Cardiac septum (tissue), 1 donor: ENCODE measurements around the gene STK10. TPM values are rescaled to one million over a fixed set of nuclear protein-coding genes. Genes with fewer than 3 reads are reported as not detected.

Experiments used
- DNase-seq: peaks from one replicate; pipeline ENCODE4 v3.0.0-alpha.2; 2020; ENCODE audit warnings: low spot score
- intact Hi-C: fragments of 100-400 bp; cut with DNase I; formaldehyde crosslinking; loops from one replicate; pipeline ENCODE4 v1.14.0; 2022
- total RNA-seq: library from RNA; stranded (reverse); fragmentation: NEBNext Ultra II Directional; extraction: Animal tissue kit (Norgen Biotek cat#: 25700); gene quantifications from one replicate; pipeline ENCODE4 v1.2.1, GENCODE V29; 2021
- donor health status: DM: no; HTN: no; CAD: no.

The STK10 gene
- total RNA-seq, 1 donor from 2014 or later = 12.1 TPM

DNA sequence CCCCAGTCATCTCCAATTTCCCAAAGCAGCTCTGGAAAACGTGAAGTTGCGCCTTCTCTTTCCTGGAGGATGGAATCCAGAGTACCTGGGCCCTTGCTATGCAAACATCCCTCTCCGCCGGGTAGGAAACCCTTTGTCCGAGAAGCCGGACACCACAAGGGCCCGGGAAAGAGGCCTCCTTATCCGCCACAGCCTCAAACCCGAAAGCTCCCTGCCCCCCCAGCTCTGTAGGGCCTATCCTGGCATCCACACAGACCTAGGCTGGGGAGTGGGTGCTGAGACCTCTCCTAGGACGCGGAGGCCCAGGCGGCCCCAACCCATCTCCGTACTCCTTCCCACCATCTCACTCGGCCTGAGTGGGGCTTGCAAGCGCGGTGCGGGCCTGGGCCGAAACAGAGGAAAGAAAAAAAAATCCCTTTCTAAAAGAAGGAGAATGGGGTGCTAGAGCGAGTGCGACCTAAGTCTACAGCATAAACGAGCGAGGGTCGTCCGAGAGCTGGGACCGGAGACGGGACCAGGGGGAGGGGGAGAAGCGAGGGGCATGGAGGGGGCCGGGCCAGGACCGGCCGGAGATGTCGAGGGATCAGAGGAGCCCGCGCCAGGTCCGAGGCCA is 182.2 kb downstream of the STK10 start:
- no peak for DNase-seq
- intact Hi-C loops = loop anchor here (2.0 to 5.0 kb wide), 4 partner anchors 47 to 619 kb away; partner anchors contain the start of genes NPM1, STK10 and UBTD2

GRCh38 chr5:172004824-172005237 is 183.2 kb downstream of the STK10 start:
- intact Hi-C loops = loop anchor here (5.0 kb wide), 3 partner anchors 43 to 618 kb away; partner anchors contain the start of genes NPM1 and UBTD2
- no peak for DNase-seq

DNA sequence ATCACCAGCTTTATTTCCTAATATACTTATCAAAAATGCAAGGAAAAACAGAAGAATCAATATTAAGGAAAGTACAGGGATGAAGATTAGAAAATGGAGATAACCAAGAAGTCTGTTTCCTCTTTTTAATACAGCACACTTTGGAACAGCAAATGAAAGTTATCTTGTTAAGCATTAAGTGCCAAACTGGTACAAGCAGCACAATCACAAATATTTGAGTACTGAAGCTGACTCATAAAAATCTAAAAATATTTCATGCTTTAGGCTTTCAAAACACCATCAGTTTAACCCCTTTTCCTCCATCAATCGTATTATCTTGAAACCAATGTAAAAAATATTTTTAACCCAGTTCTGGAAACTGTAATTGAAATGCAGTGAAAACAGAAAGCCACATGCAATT is 184.3 kb downstream of the STK10 start:
- intact Hi-C loops = loop anchor here (5.0 kb wide), 1 partner anchor 41 kb away; no protein-coding TSS in a partner anchor
- DNase-seq = no peak

DNA sequence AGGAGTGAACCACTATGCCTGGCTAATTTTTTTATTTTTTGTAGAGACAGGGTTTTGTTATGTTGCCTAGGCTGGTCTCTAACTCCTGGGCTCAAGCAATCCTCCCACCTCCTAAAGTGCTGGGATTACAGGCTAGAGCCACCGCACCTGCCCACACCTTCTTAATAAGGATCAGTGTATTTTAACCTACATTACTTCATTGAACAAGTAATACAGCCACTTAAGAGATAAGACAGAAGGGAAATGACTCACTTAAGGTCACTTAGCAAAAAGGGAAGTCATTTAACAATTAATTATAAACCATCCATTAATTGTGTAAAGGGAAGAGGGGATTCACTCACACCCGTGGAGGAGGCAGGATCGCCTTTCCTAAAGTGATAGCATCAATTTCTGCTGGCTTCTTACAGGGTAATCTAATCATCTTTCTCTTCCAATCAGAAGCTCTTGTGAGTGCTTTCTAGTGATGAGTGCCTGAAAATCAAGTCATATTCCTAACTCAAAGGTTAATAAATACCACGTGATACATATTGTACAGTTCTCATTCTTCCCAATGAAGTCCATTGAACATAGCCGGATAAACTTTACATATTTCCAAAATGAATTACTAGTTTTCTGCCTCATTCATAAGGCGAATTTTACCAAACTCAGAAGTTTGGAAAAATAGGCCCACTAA is 185.0 kb downstream of the STK10 start:
- intact Hi-C loops = loop anchor here (5.0 kb wide), 1 partner anchor 41 kb away; no protein-coding TSS in a partner anchor
- no peak for DNase-seq

DNA sequence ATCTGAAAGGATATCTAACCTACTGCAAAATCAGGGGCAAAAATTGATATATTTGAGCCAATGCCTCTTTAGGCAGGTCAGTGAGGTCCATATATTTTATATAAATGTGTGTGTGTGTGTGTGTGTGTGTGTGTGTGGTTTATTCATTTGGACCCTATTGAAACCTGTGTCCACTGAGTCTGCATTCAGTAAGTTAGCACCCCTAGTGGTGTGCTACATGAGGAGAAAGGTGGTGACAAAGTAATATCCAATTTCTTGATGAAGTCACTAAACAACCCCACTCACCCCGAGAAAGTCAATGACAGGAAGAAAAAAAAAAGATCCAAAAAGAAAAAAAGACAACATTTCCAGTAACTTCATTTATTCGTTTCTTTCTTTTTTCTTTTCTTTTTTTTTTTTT is 185.7 kb downstream of the STK10 start:
- intact Hi-C loops = loop anchor here (5.0 kb wide), 1 partner anchor 40 kb away; no protein-coding TSS in a partner anchor
- no peak for DNase-seq

DNA sequence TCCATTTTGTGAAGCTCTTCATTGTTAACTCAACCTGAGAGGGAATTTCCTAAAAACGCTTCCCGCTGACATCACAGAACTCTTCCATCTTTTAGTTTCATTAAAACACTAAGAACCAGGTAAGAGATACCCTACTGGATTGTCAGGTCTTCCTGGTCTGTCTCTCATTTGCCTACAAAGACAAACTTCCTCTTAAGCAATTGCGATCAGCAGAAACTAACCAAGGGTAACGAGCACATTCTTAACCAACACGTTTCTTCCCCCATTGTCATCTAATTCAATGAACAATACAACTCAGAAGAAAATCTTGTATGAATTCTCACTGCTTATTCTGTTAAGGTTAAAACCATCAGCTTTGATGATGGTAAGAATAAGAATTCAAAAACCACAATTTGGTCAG is 188.1 kb downstream of the STK10 start:
- intact Hi-C loops = loop anchor here (5.0 kb wide), 1 partner anchor 38 kb away; no protein-coding TSS in a partner anchor
- DNase-seq = no peak

GRCh38 chr5:171999100-171999499 is 188.9 kb downstream of the STK10 start:
- intact Hi-C loops = no loop called here

GRCh38 chr5:171997011-171997410 is 191.0 kb downstream of the STK10 start:
- DNase-seq = no peak
- intact Hi-C loops = no loop called here

More at GRCh38 chr5:171999100-171999499, 188.9 kb downstream of the STK10 start:
- DNase-seq = no peak

GRCh38 chr5:171992813-171993212 is 195.2 kb downstream of the STK10 start:
- no peak for DNase-seq
- intact Hi-C loops = no loop called here

DNA sequence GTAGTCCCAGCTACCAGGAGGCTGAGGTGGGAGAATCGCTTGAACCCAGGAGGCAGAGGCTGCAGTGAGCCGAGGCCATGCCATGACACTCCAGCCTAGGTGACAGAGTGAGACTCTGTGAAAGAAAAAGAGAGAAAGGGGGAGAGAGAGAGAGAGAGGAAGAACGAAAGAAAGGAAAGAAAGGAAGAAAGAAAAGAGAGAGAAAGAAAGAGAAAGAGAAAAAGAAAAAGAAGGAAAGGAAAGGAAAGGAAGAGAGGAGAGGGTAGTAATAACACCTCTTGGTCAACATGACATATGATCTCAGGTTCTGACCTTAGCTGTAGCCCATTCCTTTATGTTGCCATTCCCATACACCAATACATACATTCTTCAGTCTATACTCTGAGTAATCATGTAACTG is 195.7 kb downstream of the STK10 start:
- intact Hi-C loops = no loop called here
- no peak for DNase-seq

Other genes starting within 250 kb of the STK10 start
- 94.4 TPM for gene FBXW11, start 181.6 kb downstream of the STK10 start, total RNA-seq
- gene EFCAB9, start 5.9 kb upstream of the STK10 start, total RNA-seq = not detected
- 11.8 TPM for gene UBTD2, start 95.5 kb upstream of the STK10 start, total RNA-seq